Right lobe of liver (tissue), 6 donors: ENCODE measurements around the gene RMDN3. TPM values are rescaled to one million over a fixed set of nuclear protein-coding genes. Genes with fewer than 3 reads are reported as not detected.

ENCODE experiments used
- ATAC-seq, 4 donors: fragments of 200-7000 bp; cut with Tn5 transposase; one replicate each; pipeline ENCODE4 v1.9.1; 2020; ENCODE audit warnings: mild to moderate bottlenecking in 4 of 4, moderate library complexity in 4 of 4
- DNase-seq, 3 donors: peaks; one replicate each; pipeline ENCODE4 v3.0.0-alpha.2; 2020
- H3K27ac ChIP-seq, 3 donors: fragments of 200-600 bp; one replicate each; pipeline ENCODE4 v1.8.0; 2022
- H3K27me3 ChIP-seq, 2 donors: fragments of 200-600 bp; one replicate each; pipeline ENCODE4 v1.8.0; 2022
- H3K36me3 ChIP-seq, 4 donors: fragments of 200-600 bp; sonication (generic) in 1 of 4; one replicate each; pipeline versions ENCODE4 v1.5.1 to v1.8.0; 2017 to 2022; ENCODE audit warnings: control low read depth in 1 of 4
- H3K4me1 ChIP-seq, 4 donors: fragments of 200-600 bp; sonication (generic) in 1 of 4; one replicate each; pipeline versions ENCODE4 v1.5.1 to v1.8.0; 2017 to 2022; ENCODE audit warnings: control low read depth in 1 of 4
- H3K4me3 ChIP-seq, 3 donors: fragments of 200-600 bp; one replicate each; pipeline ENCODE4 v1.8.0; 2022
- H3K9me3 ChIP-seq, 4 donors: fragments of 200-600 bp; sonication (generic) in 1 of 4; one replicate each; pipeline versions ENCODE4 v1.5.1 to v1.8.0; 2017 to 2022; ENCODE audit warnings: control low read depth in 1 of 4
- POLR2A ChIP-seq: fragments of 450-650 bp; IDR thresholded peaks from one replicate; pipeline ENCODE4 v1.6.1; 2017; ENCODE audit warnings: antibody characterized with exemption, mild to moderate bottlenecking
- WGBS: methylation state at CpG from one replicate; pipeline ENCODE4 v1.1.6; 2018; ENCODE audit warnings: low coverage, low lambda C conversion rate; ENCODE audit not compliant: insufficient coverage; ENCODE audit errors: missing lambda C conversion rate; 5-methylcytosine and 5-hydroxymethylcytosine counted together
- intact Hi-C, 2 donors: fragments of 100-400 bp; cut with DNase I; formaldehyde crosslinking; loops; one replicate each; pipeline versions ENCODE4 v1.11.2 to v1.14.1; 2022
- total RNA-seq, 6 experiments: library from RNA; depleted of rRNA in 2 of 6; stranded (reverse); fragments of >200 nt in 2 of 6; fragmentation: NEBNext Ultra II Directional in 3 of 6; extraction: Animal tissue kit (Norgen Biotek cat#: 25700) in 3 of 6; gene quantifications; one replicate each; pipeline versions ENCODE4 v1.1.0 to v1.2.4, GENCODE V29; 2016 to 2023
- TF ChIP-seq, protein P1 (sequence below), 4 donors: fragments of 200-600 bp in 3 of 4; fragments of 450-650 bp in 1 of 4; IDR thresholded peaks; one replicate each; pipeline versions ENCODE4 v1.5.1 to v1.8.0; 2016 to 2022; ENCODE audit warnings: antibody characterized with exemption in 4 of 4, mild to moderate bottlenecking in 2 of 4
- donor health status: DM: no; HTN: yes; CAD: no.
- donor health status: DM: no; HTN: no; CAD: no.
- donor health status: DM: no; HTN: no; CAD: no.
- donor health status: DM: no; HTN: yes; CAD: no.
- donor health status: DM: no; HTN: yes; CAD: no.

Gene RMDN3
- total RNA-seq, 6 experiments from 2014 or later = 25.3 to 38.5 (median 29.5) TPM

DNA sequence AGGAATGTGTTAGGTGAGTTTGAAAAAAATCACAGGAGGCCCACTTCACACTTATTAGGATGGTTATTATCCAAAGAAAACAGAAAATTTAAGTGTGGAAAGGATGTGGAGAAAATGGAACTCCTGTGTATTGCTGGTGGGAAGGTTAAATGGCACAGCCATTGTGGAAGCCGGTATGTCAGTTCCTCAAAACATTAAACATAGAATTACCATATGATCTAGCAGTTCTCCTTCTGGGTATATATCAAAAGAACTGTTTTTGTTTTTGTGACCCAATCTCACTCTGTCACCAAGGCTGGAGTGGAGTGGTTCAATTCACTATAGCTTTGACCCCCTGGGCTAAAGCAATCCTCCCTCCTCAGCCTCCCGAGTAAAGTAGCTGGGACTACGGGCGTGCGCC, 41.5 kb upstream of the RMDN3 start:
- H3K27me3 ChIP-seq = no peaks in the 10 kb centered on the region
- H3K36me3 ChIP-seq = no peaks in the 10 kb centered on the region
- no peak for TF ChIP-seq POLR2A
- TF ChIP-seq, protein P1, sequence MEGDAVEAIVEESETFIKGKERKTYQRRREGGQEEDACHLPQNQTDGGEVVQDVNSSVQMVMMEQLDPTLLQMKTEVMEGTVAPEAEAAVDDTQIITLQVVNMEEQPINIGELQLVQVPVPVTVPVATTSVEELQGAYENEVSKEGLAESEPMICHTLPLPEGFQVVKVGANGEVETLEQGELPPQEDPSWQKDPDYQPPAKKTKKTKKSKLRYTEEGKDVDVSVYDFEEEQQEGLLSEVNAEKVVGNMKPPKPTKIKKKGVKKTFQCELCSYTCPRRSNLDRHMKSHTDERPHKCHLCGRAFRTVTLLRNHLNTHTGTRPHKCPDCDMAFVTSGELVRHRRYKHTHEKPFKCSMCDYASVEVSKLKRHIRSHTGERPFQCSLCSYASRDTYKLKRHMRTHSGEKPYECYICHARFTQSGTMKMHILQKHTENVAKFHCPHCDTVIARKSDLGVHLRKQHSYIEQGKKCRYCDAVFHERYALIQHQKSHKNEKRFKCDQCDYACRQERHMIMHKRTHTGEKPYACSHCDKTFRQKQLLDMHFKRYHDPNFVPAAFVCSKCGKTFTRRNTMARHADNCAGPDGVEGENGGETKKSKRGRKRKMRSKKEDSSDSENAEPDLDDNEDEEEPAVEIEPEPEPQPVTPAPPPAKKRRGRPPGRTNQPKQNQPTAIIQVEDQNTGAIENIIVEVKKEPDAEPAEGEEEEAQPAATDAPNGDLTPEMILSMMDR (IDR thresholded peaks at IDR 0.05) = no peak
- H3K27ac ChIP-seq = peak overlapping the region in 1 of 3 donors; percentile 11
- H3K9me3 ChIP-seq = no peaks in the 10 kb centered on the region
- no peak for DNase-seq
- H3K4me3 ChIP-seq = no peak overlapping the region
- no peak for ATAC-seq
- WGBS = 83% methylated on average over 5 of the region's 5 CpGs
- intact Hi-C loops = no loop called here
- H3K4me1 ChIP-seq = peaks cover 0 to 34% (median 19%) of the 10 kb centered on the region in 4 donors

DNA sequence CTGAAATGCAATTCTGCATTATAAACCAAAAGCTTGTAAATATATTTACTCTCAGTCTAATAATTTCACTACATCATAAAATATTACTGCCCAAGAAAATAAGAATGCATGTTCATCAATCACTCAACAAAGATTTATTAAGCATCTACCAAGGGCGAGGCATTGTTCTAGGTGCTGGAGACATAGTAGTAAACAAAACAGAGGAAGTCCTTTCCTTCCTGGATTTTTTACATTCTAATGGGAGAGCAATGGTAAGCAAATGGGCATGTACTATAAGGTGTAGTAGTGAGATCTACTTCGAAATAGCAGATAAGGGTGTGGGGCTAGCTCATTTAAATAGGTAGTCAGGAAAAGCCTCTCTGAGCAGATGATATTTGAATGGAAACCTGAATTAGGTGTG, 41.0 kb upstream of the RMDN3 start:
- TF ChIP-seq, protein P1 (IDR thresholded peaks at IDR 0.05) = no peak
- no peak for TF ChIP-seq POLR2A
- no peaks in the 10 kb centered on the region for H3K36me3 ChIP-seq
- H3K27ac ChIP-seq = peak overlapping the region in 2 of 3 donors; percentile 0 to 29
- intact Hi-C loops = no loop called here
- WGBS = 60% methylated on average over 2 of the region's 2 CpGs
- no peaks in the 10 kb centered on the region for H3K27me3 ChIP-seq
- no peaks in the 10 kb centered on the region for H3K9me3 ChIP-seq
- ATAC-seq = no peak
- H3K4me3 ChIP-seq = no peak overlapping the region
- H3K4me1 ChIP-seq = peaks cover 0 to 32% (median 19%) of the 10 kb centered on the region in 4 donors
- no peak for DNase-seq

DNA sequence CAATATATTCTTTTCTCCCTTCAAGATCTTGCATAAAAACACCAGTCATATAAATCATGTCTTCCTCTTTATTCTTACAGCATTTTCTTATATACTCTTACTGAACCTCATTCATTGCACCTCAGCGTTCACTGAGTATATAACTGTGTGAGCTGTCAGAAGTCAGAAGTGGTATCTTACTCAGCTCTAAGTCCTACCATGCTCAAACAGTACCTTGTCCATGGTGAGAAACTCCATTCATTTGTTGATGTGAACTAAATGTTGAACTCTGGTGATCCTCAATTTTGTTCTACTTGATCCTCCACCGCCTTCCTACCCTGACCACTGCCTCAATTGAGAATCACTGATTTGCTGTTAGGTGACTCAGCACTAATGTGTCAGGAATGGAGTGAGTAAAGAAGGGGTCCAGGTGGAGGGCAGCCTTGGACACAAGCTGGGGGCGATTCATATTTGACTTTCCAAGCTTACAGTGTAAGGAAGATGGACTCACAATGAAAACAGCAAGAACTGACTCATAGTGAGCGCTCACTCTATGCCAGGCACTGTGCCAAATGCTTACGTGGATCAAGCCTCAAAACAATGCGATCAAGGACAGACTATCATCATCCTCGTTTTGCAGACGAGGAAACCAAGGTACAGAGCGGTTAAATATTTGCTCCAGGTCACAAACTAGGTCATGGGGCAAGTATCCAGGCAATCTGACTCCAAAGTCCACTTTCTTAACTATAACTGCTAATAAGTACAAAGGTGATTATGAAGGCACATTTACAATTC, 38.3 kb upstream of the RMDN3 start:
- H3K4me3 ChIP-seq = no peak overlapping the region
- no peak for TF ChIP-seq POLR2A
- TF ChIP-seq, protein P1 (IDR thresholded peaks at IDR 0.05) = no peak
- no peaks in the 10 kb centered on the region for H3K9me3 ChIP-seq
- no peaks in the 10 kb centered on the region for H3K27me3 ChIP-seq
- no peaks in the 10 kb centered on the region for H3K36me3 ChIP-seq
- H3K4me1 ChIP-seq = peaks cover 0 to 29% (median 13%) of the 10 kb centered on the region in 4 donors
- WGBS = 20% methylated on average over 9 of the region's 9 CpGs
- peak overlapping the region; percentile 69 to 81 (median 76) for H3K27ac ChIP-seq
- ATAC-seq (peak; percentile 88 to 95 (median 90)), DNase-seq (peak; percentile 76 to 90 (median 85))
- intact Hi-C loops = no loop called here

DNA sequence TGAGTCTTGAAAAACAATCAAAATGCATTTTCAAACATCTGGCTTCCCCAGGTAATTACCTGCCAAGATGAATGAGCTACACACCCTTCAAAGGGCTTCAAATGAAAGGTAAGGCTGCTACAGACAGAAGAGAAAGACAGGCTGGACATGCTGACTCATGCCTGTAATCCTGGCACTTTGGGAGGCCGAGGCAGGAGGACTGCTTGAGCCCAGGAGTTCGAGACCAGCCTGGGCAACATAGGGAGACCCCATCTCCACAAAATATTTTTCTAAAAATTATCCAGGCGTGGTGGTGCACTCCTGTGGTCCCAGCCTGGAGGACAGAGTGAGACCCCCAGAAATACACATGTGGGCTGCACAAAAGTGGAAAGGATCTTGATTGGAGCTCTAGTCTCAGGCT, 37.3 kb upstream of the RMDN3 start:
- no peaks in the 10 kb centered on the region for H3K36me3 ChIP-seq
- no peaks in the 10 kb centered on the region for H3K9me3 ChIP-seq
- H3K4me1 ChIP-seq = peaks cover 0 to 29% (median 17%) of the 10 kb centered on the region in 4 donors
- 80% methylated on average over 1 of the region's 3 CpGs for WGBS
- peak overlapping the region in 2 of 3 donors; percentile 7 for H3K27ac ChIP-seq
- TF ChIP-seq POLR2A = no peak
- TF ChIP-seq, protein P1 (IDR thresholded peaks at IDR 0.05) = no peak
- no peak overlapping the region for H3K4me3 ChIP-seq
- intact Hi-C loops = no loop called here
- no peak for ATAC-seq
- peak in 1 of 3 donors; percentile 5 for DNase-seq
- no peaks in the 10 kb centered on the region for H3K27me3 ChIP-seq
